Measurements from ENCODE around the gene HSPA2. TPM values are rescaled to one million over a fixed set of nuclear protein-coding genes. Genes with fewer than 3 reads are reported as not detected.

Gene HSPA2
- total RNA-seq, 1 experiment from 2014 or later = 7.1 TPM

DNA sequence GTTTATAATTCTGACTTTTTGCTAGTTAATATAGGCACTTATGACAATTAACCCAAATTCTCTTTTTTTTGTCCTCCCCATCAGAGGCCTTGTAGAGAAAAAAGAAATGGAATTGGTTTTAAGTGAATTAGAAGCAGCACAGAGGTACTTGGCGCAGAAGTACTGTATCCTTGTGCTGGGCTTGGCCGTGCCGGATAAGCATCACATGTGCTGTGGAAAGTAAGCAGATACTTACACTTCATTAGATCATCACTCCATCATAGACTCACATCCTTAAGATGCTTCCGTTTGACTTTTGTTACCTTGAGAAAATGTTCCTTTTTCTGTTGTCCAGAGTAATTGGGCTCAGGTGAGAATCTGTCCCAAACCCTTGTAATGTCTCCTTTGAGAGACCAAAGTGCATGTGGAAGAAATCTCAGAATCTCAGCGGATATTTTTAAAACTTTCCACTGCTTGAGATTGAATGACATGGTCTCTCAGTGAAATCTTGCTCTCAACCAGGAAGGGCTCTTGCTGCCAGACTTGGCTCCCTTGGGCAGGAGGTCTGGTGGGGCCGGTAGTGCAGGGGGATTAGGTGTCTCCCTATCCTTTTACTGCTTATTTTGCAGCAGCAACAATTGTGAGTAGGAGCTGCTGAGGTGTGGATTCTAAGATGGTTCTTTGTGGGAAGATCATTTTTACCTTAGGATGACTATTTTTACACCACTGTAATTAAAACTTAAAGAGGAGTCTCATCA, 34.0 kb downstream of the HSPA2 start:
- Histone ChIP-seq H3K9me3 (no peaks in the 10 kb centered on the region), H3K27me3 (no peaks in the 10 kb centered on the region)
- no peak for DNase-seq

DNA sequence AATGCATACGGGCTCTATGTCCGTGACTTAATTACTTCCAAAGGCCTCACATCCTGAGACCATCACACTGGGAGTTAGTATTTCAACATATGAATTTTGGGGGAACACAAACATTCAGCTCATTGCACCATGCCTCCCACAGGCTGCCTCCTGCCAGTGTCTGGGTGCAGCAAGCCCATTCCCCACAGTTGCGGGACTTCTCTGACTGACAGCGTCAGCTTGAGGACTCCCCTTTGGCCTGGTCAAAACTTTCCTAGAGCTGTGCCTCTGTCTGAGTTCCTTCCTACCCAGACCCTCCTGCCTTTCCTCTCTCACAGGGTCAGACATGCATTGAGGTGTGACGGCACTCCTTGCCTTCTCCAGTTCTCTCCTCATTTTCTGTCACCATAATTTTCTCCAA, 36.7 kb downstream of the HSPA2 start:
- H3K4me3 ChIP-seq = no peak overlapping the region
- H3K9me3 ChIP-seq = no peaks in the 10 kb centered on the region
- H3K36me3 ChIP-seq = no peaks in the 10 kb centered on the region
- no peak for DNase-seq
- no peaks in the 10 kb centered on the region for H3K27me3 ChIP-seq

More for the DNA sequence above, 34.0 kb downstream of the HSPA2 start:
- H3K36me3 ChIP-seq = no peaks in the 10 kb centered on the region
- no peak overlapping the region for H3K4me3 ChIP-seq

DNA sequence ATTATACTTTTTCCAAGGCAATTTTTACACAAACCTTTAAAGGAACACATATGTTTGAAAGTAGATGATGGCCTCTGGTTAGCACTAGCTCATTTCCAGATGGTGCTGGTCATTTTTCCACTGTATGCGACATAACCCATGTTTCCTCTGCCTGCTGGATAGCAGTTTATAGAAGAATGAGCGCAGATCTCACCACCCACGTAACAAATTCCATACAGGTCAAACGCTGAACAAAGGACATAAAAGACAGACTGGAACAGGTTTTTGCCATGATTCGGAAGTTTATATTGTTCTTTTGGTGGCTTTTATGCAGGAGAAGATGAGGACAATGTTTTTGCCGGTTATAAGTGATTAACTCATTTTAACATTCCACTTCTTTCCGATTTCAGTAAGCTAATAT, 39.9 kb downstream of the HSPA2 start:
- no peaks in the 10 kb centered on the region for H3K27me3 ChIP-seq
- no peaks in the 10 kb centered on the region for H3K36me3 ChIP-seq
- no peak overlapping the region for H3K4me3 ChIP-seq
- H3K9me3 ChIP-seq = no peaks in the 10 kb centered on the region
- no peak for DNase-seq

DNA sequence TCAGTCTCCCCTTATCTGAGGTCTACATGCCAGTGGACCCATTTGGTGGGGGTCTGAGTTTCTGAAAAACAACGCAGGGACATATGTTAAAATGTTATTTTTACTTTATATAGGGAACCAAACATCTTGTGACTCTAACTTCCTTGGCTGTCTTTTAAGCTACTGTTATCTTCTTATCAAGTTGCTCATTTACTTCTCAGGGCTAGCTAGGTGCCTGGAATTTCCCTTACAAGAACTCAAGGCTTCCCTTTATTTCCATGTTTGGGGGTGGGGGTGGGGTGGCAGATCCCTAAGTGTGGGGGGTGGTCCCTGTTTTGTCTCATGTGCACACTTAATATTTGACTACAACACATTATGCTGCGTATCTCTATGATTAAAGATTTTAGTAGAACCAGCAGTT, 40.8 kb downstream of the HSPA2 start:
- DNase-seq = no peak
- H3K9me3 ChIP-seq = no peaks in the 10 kb centered on the region
- H3K27me3 ChIP-seq = no peaks in the 10 kb centered on the region
- no peaks in the 10 kb centered on the region for H3K36me3 ChIP-seq
- H3K4me3 ChIP-seq = no peak overlapping the region

DNA sequence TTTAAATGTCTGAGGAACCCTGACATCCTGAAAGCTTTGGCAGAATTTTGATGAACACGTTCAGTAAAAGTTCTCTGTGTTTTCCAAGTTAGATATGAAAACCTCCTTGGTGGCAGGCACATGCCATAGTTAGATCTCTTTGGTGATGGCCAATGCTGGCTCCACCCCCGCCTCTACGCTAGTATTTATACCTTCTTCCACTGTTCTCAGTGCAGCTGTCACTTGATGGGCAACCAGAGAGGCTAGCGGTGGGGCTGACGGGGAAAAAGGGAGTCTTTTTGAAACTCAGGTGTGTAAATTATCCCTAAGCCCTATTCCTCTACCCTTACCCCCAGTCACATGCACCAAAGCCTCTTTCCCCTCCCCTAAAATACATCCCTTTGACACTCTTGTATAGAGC, 41.3 kb downstream of the HSPA2 start:
- Histone ChIP-seq H3K9me3 (no peaks in the 10 kb centered on the region), H3K4me3 (no peak overlapping the region), H3K36me3 (no peaks in the 10 kb centered on the region), H3K27me3 (no peaks in the 10 kb centered on the region)
- DNase-seq = no peak

DNA sequence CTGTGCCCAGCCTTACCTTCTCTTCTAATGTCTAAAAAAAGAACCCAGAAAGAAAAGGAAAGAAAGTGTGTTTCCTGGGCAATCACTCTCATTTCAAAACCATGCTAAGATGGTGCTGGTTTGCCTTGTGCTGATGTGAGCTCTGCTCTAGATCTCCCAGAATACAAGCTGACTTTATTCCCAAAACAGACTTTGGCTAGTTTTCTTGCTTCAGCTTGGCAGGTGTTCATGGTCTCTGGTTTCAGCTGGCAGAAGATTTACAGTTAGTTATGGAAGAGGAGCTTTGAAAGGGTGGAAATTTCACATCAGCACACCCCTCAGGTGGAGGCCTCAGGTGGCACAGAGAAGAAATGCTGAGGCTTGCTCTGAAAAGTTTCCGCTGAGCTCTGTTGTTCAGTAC, 43.6 kb downstream of the HSPA2 start:
- Histone ChIP-seq H3K4me3 (no peak overlapping the region), H3K36me3 (no peaks in the 10 kb centered on the region), H3K9me3 (no peaks in the 10 kb centered on the region), H3K27me3 (no peaks in the 10 kb centered on the region)
- no peak for DNase-seq

DNA sequence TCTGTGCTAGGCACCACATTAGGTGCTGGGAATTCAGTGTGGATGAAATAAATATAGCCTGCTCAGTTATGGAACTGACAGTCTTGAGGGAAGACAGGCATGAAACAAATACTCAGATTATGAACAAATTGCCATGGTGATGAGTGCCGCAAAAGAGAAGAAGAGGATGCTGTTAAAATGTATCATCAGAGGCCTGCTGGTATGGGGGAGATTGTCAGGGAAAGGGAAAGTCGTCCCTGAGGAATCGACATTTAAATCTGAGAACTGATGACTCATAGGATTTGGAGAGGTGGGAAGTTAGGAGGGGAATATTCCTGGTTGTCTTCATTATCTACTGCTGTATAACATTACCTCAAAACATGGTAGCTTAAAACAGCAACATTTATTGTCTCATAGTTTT, 51.3 kb downstream of the HSPA2 start:
- no peak for DNase-seq
- Histone ChIP-seq H3K4me3 (no peak overlapping the region), H3K27me3 (no peaks in the 10 kb centered on the region), H3K36me3 (no peaks in the 10 kb centered on the region), H3K9me3 (no peaks in the 10 kb centered on the region)

Other genes with a start within 250 kb of the HSPA2 start
- gene ESR2, start 246.4 kb upstream of the HSPA2 start, total RNA-seq (2014; rRNA removed; shearing (Covaris generic); ENCODE audit: low replicate concordance) = not detected in 2 replicates
- gene MTHFD1, start 152.4 kb upstream of the HSPA2 start, total RNA-seq (2014; rRNA removed; shearing (Covaris generic); ENCODE audit: low replicate concordance) = 23.1 and 38.2 TPM in 2 replicates
- gene AKAP5, start 75.2 kb upstream of the HSPA2 start, total RNA-seq (2014; rRNA removed; shearing (Covaris generic); ENCODE audit: low replicate concordance) = 0.10 TPM in 1 of 2 replicates, not detected in the other
- gene ZBTB25, start 36.9 kb upstream of the HSPA2 start, total RNA-seq (2014; rRNA removed; shearing (Covaris generic); ENCODE audit: low replicate concordance) = 0.57 and 1.6 TPM in 2 replicates
- 16.8 and 28.1 TPM in 2 replicates for gene ZBTB1, start 36.0 kb upstream of the HSPA2 start, total RNA-seq (2014; rRNA removed; shearing (Covaris generic); ENCODE audit: low replicate concordance)
- gene PPP1R36, start 9.2 kb downstream of the HSPA2 start, total RNA-seq (2014; rRNA removed; shearing (Covaris generic); ENCODE audit: low replicate concordance) = not detected in 2 replicates
- gene PLEKHG3, start 163.7 kb downstream of the HSPA2 start, total RNA-seq (2014; rRNA removed; shearing (Covaris generic); ENCODE audit: low replicate concordance) = 20.2 and 24.1 TPM in 2 replicates